Colonic mucosa (tissue), 4 donors: ENCODE results near the gene TBX15. TPM values are rescaled to one million over a fixed set of nuclear protein-coding genes. Genes with fewer than 3 reads are reported as not detected.

Experiments used
- DNase-seq: peaks from one replicate; pipeline ENCODE4 v3.0.0-alpha.2; 2020
- H3K27ac ChIP-seq: fragments of 200-600 bp; one replicate; pipeline ENCODE4 v1.8.0; 2021
- H3K27me3 ChIP-seq: fragments of 200-600 bp; one replicate; pipeline ENCODE4 v1.8.0; 2021
- H3K36me3 ChIP-seq: fragments of 200-600 bp; one replicate; pipeline ENCODE4 v1.8.0; 2021
- H3K4me1 ChIP-seq: fragments of 200-600 bp; one replicate; pipeline ENCODE4 v1.8.0; 2021; ENCODE audit warnings: mild to moderate bottlenecking
- H3K4me3 ChIP-seq: fragments of 200-600 bp; one replicate; pipeline ENCODE4 v1.8.0; 2021
- H3K9ac ChIP-seq, 2 donors: one replicate each; pipeline ENCODE4 v1.7.0; 2013; ENCODE audit warnings: control low read depth in 2 of 2, low read depth in 2 of 2, low read length in 2 of 2
- H3K9me3 ChIP-seq: fragments of 200-600 bp; one replicate; pipeline ENCODE4 v1.8.0; 2021
- CTCF ChIP-seq: fragments of 200-600 bp; IDR thresholded peaks from one replicate; pipeline ENCODE4 v1.8.0; 2022; ENCODE audit warnings: antibody characterized with exemption, mild to moderate bottlenecking
- intact Hi-C: fragments of 100-400 bp; cut with DNase I; formaldehyde crosslinking; loops from one replicate; pipeline ENCODE4 v1.14.1; 2022
- total RNA-seq, 2 donors: library from RNA; stranded (reverse); fragmentation: NEBNext Ultra II Directional in 1 of 2; extraction: Animal tissue kit (Norgen Biotek cat#: 25700) in 1 of 2; gene quantifications; one replicate each; pipeline ENCODE4 v1.2.1, GENCODE V29; 2021
- donor health status: healthy.
- donor health status: DM: no; HTN: no; CAD: no.
- donor health status: DM: no; HTN: no; CAD: no.

TBX15 gene
- total RNA-seq, 2 donors from 2014 or later, result 0.11 TPM; not detected in 1

- H3K9ac ChIP-seq, result no peak overlapping the region
- H3K4me3 ChIP-seq, result no peak overlapping the region
- no peaks in the 10 kb centered on the region for H3K36me3 ChIP-seq
- H3K9me3 ChIP-seq, result no peaks in the 10 kb centered on the region
- no peaks in the 10 kb centered on the region for H3K27me3 ChIP-seq
- no peaks in the 10 kb centered on the region for H3K4me1 ChIP-seq
- intact Hi-C loops, result no loop called here
- no peak for TF ChIP-seq CTCF
- H3K27ac ChIP-seq, result no peak overlapping the region
- DNase-seq, result no peak
These were observed 41.0 kb downstream of the TBX15 start for GRCh38 chr1:118947003-118947765.

GRCh38 chr1:118945489-118945888, 42.7 kb downstream of the TBX15 start:
- Histone ChIP-seq H3K27ac (no peak overlapping the region), H3K36me3 (no peaks in the 10 kb centered on the region), H3K4me3 (no peak overlapping the region), H3K9me3 (no peaks in the 10 kb centered on the region), H3K4me1 (no peaks in the 10 kb centered on the region), H3K9ac (no peak overlapping the region), H3K27me3 (no peaks in the 10 kb centered on the region)
- intact Hi-C loops, result no loop called here
- no peak for DNase-seq
- no peak for TF ChIP-seq CTCF

- Histone ChIP-seq H3K27ac (no peak overlapping the region), H3K9me3 (no peaks in the 10 kb centered on the region), H3K4me1 (no peaks in the 10 kb centered on the region), H3K4me3 (no peak overlapping the region), H3K9ac (no peak overlapping the region), H3K27me3 (no peaks in the 10 kb centered on the region), H3K36me3 (no peaks in the 10 kb centered on the region)
- DNase-seq, result no peak
- intact Hi-C loops, result no loop called here
- no peak for TF ChIP-seq CTCF
These were observed 43.6 kb downstream of the TBX15 start for GRCh38 chr1:118944546-118944945.

- TF ChIP-seq CTCF, result no peak
- Histone ChIP-seq H3K27me3 (no peaks in the 10 kb centered on the region), H3K9ac (no peak overlapping the region), H3K4me1 (no peaks in the 10 kb centered on the region), H3K27ac (no peak overlapping the region), H3K36me3 (no peaks in the 10 kb centered on the region), H3K4me3 (no peak overlapping the region), H3K9me3 (no peaks in the 10 kb centered on the region)
- intact Hi-C loops, result no loop called here
- no peak for DNase-seq
These were observed 44.0 kb downstream of the TBX15 start for GRCh38 chr1:118944133-118944532.

GRCh38 chr1:118940957-118941356, 47.2 kb downstream of the TBX15 start:
- Histone ChIP-seq H3K9me3 (no peaks in the 10 kb centered on the region), H3K27ac (no peak overlapping the region), H3K36me3 (no peaks in the 10 kb centered on the region), H3K9ac (no peak overlapping the region), H3K4me3 (no peak overlapping the region), H3K27me3 (no peaks in the 10 kb centered on the region), H3K4me1 (no peaks in the 10 kb centered on the region)
- DNase-seq, result no peak
- intact Hi-C loops, result no loop called here
- TF ChIP-seq CTCF, result no peak
